HG02973 (cell line): Measurements from ENCODE around the gene EFCAB12.
A peak's percentile ranks its signal among the peaks of the same experiment; 100 is the strongest.
"Not testable (repeated sequence)": the region's sequence is repeated elsewhere in the genome, so short reads cannot be mapped to it uniquely, and the experiment has no call there.

ENCODE experiments used
- ATAC-seq: cut with Tn5 transposase; IDR thresholded peaks from one replicate; pipeline ENCODE4 v1.9.1; 2021; ENCODE audit warnings: moderate library complexity; ENCODE audit not compliant: unreplicated experiment

The EFCAB12 gene

DNA sequence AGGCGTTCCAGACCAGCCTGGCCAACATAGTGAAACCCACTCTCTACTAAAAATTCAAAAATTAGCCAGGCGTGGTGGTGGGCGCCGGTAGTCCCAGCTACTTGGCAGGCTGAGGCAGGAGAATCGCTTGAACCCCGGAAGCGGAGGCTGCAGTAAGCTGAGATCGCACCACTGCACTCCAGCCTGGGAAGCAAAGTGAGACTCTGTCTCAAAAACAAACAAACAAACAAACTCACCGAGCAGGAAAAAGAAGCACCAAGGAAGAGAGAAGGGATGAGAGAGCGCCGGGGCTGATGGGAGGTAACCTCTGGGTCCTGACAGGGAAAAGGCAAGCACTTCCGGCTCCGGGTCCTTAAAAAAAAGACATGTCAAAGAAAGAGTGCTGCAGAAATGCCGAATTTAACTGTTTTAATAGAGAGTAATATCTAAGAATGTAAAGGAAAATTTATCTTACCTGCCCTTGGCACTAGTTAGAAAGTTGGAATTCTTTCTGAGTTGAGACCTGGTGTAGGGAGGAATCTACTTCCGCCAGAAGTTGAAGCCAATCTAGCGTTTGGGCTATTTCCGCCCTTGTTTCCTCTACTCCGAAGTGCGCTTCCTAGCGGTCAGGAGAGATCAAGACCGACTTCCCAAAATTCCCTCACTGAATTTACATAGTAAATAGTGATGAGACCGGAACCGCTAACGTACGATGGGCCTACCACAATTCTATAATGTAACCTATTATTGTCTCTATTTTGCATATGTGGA is 29.1 kb downstream of the EFCAB12 start:
- peak; percentile 66 for ATAC-seq

DNA sequence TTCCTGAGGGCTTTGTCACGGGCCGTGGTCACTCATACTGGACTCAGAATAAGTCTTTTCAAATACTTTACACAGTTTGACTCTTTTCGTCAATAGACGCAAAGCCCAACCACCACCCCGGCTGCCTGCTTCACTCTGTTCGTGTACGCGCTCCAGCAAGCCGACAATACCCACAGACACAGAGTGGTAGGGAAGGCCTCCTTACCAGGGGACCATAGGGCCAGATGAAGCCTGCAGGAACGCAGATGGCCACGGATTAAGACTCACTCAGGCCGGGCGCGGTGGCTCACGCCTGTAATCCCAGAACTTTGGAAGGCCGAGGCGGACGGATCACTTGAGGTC is 29.7 kb downstream of the EFCAB12 start:
- ATAC-seq = peak; percentile 23

DNA sequence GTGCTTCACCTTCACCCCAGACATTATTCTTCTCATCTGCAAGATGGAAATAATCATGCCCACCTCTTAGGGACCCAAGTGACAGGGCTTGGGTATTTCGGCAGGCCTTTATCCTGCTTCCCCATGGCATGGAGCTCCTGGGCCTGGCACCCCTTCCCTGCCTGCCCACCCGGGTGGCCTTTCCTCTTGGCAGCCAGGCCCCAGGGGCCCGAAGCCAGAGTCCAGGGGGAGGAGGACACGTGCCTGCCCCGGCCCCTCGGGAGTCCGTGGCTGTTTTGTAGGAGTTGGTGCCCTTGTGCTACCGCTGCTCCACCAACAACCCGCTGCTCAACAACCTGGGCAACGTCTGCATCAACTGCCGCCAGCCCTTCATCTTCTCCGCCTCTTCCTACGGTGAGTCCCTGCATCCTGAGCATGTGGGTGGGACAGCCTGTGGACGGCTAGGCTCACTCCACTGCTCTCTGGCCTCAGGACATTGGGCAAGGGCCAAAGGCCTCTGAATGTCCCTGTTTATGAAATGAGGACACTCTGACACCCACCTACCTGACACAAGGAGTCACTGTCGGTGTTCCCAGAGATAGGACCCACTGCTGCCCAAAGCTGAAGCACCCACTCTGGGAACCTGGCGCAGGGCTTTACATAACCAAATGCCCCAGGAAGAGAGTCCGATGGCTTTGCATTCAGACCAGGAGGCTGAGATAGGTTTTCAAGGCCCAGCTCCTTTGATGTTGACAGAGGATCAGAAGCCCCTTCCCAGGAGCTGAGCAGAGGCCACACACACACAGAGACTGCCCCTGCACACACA is 34.5 kb downstream of the EFCAB12 start:
- ATAC-seq = not testable (repeated sequence)

DNA sequence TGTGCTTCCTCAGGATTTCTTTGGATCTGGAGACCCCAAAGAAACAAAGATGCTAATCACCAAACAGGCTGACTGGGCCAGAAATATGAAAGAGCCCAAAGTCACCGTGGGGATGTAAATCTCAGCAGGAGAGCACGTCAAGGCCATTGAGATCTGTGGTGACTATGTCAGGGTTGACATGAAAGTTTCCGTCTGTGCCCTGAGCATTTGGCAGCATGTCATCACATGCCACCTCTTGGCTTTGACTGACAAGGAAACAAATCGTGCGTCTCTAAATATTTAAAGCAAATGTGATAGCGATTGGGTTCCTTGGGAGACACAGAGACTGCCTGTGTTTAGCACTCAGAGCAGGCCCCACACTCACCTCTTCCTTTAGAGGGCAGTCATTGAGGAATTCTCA is 35.2 kb downstream of the EFCAB12 start:
- ATAC-seq = no peak

DNA sequence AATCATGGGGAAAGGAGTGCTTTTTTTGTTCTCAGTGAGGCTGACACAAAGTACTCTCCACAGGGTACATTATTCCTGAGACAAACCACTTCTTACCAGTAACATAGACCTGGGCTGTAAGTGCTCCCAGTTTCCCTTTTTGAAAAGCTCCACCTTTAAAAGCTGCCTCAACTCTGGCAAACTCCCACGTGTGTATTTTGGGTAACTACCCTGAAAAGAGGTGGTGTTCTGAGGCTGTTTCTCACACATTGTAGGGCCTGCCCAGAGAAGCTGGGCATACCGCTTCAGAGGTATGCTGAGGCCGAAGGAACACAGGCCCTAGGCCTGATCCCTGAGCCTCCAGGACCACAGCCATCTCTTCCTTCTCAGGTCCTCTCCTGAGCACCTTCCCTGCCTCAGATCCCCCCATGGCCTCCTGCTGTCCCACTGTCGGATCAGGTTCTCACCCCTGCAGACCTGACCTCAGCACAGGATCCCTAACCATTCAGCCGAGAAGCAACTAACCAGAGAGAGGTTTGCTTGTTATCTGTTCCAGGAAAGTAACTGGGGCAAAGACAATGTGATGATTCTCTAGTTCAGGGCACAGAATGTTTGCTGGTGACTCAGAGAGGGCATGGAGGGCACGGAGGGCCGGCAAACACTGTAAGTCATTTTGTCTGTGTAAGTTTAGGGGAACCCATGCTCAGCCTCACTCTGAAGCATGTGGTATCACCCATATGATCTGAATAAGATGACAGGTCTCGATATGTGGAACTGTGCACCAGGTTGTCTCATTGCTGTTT is 36.1 kb downstream of the EFCAB12 start:
- not testable (repeated sequence) for ATAC-seq

DNA sequence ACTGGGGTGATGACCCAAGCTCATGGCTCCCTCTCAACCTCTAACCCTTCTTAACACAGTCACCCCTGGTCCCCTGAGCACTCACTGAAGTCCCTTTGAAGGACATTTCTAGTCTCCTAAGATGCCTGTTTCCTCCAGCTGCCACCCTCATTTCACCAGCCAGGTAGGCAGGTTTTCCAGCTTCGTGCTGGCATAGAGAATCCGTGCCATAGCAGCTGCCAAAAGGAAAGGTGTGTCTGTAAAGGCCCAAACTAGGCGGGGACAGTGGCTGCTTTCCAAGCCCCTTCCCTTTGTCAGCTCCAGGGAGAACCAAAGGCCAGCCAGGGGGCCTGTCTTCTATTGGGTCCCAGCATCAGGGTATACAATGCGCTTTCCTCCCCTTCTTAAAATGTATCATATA is 36.9 kb downstream of the EFCAB12 start:
- ATAC-seq = not testable (repeated sequence)

DNA sequence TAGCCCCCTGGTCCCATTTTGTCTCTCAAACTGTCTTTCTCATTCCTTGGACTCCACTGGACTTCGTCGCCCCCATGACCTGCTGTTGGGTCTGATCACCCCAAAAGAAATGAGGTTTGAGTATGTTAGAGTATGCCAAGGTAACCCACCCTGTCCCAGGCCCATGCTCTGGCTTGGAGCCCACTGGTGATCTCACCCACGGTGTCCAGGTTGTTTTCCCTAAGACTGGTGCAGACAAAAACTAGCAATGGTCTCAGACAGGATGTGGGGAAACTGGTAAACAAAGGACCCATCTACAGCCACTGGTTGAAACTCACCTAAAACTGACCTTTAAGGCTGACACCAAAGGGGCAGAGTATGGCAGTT is 38.9 kb downstream of the EFCAB12 start:
- ATAC-seq = no peak

DNA sequence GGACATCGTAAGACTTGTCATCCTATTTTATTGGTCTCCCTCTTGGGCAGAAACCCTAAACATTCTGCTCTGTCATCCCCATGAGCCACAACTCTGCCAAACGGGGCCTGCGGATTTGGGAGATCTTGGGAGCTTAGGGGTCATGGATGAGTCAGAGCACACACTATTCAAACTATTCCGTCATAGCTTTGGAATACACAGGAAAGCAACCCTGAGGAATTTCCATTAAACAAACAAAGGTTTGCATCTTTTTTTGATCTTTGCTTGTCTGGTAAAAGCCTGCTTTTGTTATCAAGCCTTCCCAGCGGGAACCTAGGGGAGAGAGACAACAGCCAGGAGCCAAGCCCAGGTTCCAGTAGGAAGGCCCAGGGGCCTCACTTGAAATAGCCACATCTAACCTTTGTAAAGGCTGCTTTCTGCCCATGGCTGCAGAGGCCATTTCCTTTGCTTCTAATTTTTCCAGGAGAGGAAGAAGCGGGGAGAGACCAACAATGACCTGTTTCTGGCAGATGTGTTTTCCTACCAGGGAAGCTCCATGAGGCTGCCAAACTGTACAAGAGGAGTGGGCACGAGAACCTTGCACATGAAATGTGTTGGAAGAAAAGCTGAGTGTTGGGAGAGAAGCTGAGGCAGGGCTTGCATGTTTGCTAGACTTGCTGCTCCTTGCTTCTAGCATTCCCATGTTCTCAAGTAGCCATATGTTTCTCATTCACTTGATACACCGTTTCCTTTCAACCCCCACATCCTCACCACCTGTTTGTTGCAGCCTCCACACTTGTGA is 39.5 kb downstream of the EFCAB12 start:
- not testable (repeated sequence) for ATAC-seq

DNA sequence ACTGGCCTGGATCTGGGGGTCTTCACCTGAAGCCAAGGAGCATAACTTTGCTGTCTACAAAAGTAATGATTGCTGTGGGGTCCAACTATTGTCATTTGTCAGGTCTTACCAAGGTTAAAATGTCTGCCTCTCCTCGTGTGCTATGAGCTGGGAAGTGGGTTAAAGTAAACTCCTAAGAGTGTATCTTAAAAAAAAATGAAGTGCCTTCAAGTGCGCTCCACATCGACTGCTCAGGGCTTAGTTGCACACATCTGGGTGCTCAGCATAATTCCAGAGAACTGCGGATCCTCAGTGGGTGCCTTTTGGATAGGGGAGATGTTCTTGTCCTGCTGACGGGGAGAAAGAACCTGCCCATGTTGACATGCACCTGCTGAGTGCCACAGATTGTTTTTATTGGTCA is 40.9 kb downstream of the EFCAB12 start:
- ATAC-seq = no peak

DNA sequence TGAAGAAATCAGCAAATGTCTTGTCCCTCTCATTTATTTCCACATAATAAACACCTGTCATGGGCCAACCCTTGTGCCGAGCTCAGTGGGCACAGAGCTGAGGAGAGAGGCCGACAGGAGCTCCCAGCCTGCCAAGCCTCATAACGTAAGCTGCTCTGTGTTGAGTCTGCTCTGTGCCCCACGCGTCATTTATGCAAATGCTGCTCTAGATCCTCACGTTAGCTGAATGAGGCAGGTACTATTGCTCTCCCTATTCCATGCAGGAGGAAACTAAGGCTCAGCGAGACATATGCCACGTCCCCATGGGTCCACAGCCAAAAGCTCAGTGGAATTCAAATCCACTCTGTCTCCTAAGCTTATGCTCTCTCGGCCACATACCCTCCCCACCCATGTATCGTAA is 41.5 kb downstream of the EFCAB12 start:
- no peak for ATAC-seq

DNA sequence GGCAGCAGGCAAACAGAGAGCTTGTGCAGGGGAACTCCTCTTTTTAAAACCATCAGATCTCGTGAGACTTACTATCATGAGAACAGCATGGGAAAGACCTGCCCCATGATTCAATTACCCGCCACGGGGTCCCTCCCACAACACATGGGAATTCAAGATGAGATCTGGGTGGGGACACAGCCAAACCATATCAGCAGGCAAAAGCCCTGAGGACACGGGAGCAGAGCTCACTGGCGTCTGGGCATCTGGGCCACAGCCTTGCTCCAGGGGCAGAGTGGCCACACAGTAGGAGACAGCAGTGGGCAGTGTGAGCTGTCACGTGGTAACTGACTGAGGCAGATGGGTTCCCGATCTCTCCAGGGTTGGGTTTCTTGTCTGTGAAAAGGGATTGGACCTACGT is 42.9 kb downstream of the EFCAB12 start:
- ATAC-seq = not testable (repeated sequence)

DNA sequence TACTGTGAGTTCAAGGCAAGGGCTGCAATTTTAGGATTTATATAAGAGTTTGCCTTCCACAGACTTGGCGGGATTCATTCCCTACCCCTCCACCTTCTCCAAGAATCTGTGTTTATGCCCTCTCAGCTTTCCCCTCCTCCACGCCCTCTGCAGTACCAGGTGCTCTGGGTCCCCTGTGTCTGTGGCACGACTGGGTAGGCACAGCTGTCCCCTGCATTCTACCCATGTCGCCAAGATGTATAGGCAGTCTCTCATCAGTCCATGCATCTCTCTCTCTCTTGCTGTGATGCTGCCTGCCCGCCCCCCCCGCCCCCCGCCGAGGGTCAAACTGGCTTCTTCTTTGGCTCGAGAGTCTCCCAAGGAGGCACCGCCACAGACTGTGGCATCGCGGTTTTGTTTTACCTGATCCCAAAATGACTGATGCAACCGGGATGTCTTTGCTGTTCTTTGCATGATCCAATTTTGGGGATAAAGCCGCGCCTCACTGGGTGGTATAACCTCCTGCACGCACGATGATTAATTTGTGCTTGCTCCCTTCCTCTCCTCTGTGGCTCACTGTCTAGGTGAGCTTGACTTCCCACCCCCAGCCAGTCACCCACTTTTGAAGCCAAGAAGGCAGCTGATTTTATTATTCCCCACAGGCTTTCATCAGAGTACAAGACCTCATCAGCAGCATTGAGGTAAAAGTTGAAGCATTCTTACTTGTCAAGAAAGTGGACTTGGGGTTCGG is 43.7 kb downstream of the EFCAB12 start:
- no peak for ATAC-seq

DNA sequence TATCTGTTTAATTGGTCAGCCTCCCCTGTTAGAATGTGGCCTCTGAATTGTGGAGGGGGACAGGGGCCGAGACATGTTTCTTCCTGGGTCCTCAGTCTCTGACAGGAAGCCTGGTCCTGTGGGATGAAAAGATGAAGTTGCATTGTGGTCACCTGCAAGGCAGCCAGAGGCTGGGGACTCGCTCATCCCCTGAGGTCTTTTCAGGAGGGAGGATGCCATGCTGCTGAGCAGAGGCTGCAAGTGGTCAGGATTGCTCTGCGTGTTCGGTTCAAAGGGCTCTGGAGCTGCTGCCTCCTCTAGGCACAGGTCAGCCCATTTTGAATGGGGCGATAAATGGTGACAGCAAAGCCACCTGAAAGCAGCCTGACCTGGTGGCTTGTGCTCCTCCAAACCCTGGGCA is 44.3 kb downstream of the EFCAB12 start:
- ATAC-seq = not testable (repeated sequence)

DNA sequence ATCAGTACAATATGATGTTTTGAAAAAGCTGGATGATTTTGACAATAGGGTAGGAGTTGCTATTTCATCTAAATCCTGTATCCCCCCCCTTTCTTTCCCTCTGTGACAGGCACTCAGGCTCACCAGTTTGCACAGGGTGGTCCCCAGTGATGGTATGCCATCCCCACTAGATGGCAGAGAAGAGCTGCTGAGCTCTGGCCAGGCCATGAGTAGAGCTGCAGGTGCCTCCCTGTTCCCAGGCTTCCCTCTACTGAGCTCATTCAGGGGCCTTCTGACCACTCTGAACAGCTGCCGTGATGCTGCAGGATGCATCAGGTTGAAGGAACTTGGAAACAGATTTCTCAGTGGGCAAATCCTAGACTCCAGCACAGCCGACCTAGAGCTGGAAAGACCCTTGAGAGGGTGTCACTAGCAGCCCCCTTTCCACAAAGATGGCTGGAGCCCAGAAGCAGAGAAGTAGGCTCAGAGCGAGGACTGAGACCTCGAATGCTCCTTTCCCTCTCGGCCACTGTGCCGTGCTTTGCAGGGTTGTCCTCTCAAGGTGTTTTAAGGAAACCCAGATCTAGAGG is 45.1 kb downstream of the EFCAB12 start:
- ATAC-seq = peak; percentile 85

DNA sequence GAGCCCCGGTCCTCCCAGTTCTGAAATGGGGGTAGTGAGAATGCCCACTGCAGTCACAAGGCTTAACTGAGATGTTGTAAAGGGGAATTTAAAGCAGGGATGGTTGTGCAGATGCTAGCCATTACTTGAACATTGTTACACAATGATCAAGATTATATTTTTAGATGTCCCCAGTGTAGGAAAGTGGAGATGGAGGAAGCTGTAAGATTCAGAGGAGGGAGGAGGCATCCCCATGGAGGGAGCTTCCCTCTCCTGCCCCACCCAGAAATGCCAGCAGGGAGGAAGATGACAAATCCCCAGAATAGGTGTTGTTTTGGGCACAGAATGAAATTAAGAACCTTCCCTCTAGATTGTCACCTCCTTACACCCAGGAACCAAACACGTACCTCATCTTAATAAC is 46.1 kb downstream of the EFCAB12 start:
- no peak for ATAC-seq

DNA sequence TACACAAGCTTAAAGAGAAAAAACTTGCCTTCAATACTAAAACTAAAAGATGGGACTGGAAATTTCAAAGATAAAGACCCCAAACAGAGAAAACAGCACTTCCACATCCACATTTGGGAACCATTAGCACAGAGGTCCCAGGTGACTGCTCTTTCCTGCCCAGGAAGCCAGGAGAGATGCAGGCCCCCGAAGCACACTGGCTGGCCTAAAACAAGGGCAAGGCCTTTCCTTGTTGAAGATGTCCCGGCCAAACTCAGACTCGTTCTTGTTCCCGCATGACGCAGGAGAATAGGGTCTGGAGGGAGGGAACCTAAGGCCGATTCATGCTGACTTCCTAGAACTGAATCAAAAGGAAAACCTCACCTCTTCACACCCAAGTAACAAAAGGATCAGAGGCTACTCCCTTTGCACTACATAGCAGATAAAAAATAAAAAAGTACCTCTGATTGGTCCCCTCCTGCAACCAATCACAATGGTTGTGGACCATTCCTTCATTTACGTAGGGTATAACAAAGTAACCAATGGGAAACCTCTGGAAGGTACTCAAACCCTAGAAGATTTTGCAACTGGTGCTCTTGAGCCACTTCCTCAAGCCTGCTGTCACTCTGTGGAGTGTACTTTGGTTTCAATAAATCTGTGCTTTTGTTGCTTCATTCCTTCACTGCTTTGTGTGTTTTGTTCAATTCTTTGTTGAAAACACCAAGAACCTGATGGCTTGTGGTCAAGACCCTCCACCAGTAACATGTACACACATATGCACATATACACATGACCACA is 48.7 kb downstream of the EFCAB12 start:
- no peak for ATAC-seq

DNA sequence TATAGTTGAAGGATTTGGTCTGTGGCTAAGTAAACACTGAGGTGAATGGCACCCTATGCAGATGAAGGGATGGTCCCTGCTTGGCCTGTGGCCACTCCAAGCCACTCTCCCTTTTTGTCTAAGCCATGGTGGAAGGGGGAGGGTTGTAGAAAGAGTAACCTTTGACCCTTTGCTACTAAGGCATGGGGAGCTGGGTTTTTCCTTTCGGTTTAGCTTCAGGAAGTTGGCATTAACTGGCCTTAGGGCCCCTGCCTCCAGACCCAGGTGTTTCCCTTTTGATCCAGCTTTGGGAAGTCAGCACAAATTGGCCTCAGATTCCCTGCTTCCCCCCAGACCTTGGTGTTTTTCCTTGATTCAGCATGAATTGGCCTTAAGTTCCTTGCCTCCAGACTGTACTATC is 49.5 kb downstream of the EFCAB12 start:
- ATAC-seq = no peak

DNA sequence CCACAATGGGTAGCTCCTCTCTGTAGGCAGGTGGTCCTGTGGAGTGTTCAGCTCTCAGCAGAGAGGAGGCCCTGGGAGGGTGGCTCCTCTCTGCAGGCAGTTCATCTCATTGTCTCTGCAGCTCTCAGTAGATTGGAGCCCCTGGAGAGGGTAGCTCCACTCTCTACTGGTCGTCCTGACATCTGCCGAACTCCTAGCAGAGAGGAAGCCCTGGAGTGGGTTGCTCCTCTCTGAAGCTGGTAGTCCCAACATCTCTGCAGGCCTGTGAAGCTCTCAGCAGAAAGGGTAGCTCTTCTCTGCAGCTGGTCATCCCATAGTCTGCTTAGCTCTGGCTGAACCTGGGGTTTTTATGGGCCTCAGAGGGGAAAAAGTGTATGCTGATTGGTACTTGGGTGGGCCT is 50.8 kb downstream of the EFCAB12 start:
- ATAC-seq = no peak

DNA sequence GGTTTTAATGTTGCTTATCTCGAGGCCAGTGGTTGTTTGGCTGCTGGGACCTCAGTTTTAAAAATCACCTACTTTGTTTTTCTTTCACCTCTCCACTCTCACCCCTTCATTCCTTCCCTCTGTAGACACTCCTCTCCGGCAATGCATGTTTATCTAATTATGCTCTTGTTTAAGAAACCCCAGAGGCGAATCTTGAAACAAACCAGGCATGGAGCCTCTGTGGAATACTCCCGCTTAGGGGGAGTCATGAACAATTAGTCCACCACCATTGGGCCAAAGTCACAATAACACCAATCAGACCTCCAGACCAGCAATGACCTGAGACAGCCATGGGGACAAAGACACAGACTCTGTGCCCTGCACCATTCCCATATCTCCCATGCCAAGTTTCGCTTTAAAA is 53.3 kb downstream of the EFCAB12 start:
- ATAC-seq = no peak
